Aorta (tissue), 4 donors: ENCODE data around the gene MFSD2B. TPM values are rescaled to one million over a fixed set of nuclear protein-coding genes. Genes with fewer than 3 reads are reported as not detected.

Experiments used
- polyA plus RNA-seq, 2 donors: library from polyadenylated mRNA; stranded (reverse); fragments of 200-250 nt; gene quantifications; one replicate each; pipeline ENCODE4 v1.2.3, GENCODE V29; 2013
- total RNA-seq, 2 donors: library from RNA; stranded (reverse); fragmentation: NEBNext Ultra II Directional; extraction: Animal tissue kit (Norgen Biotek cat#: 25700); gene quantifications; one replicate each; pipeline ENCODE4 v1.2.1, GENCODE V29; 2021
- donor health status: healthy with polysubstance abuse.
- donor health status: Bipolar disorder and iron deficiency.
- donor health status: DM: no; HTN: no; CAD: no.
- donor health status: DM: yes; HTN: yes; CAD: no.

Gene MFSD2B
- total and polyA plus RNA-seq, 4 donors = 0.05 to 0.42 (median 0.33) TPM; not detected in 1

Other genes starting within 250 kb of the MFSD2B start
- 10 to 100 TPM; 33.4 to 45.8 TPM for gene ATAD2B, start 83.0 kb upstream of the MFSD2B start, total RNA-seq
- 1 to 10 TPM; 2.3 to 3.6 TPM for gene ATAD2B, start 83.0 kb upstream of the MFSD2B start, polyA plus RNA-seq
- 10 to 100 TPM; 16.8 to 19.5 TPM for gene UBXN2A, start 69.6 kb upstream of the MFSD2B start, total RNA-seq
- 10 to 100 TPM; 10.0 to 11.5 TPM for gene UBXN2A, start 69.6 kb upstream of the MFSD2B start, polyA plus RNA-seq
- gene WDCP, start 37.3 kb downstream of the MFSD2B start, total RNA-seq = 10 to 100 TPM in 1 of 2 donors, 1 to 10 TPM in 1; 8.3 to 11.2 TPM
- 1 to 10 TPM; 1.3 to 3.5 TPM for gene WDCP, start 37.3 kb downstream of the MFSD2B start, polyA plus RNA-seq
- gene FKBP1B, start 39.7 kb downstream of the MFSD2B start, total RNA-seq = 1 to 10 TPM; 5.9 to 7.3 TPM
- gene FKBP1B, start 39.7 kb downstream of the MFSD2B start, polyA plus RNA-seq = 10 to 100 TPM; 18.7 to 24.8 TPM
- 10 to 100 TPM; 54.4 to 60.5 TPM for gene SF3B6, start 66.2 kb downstream of the MFSD2B start, total RNA-seq
- gene SF3B6, start 66.2 kb downstream of the MFSD2B start, polyA plus RNA-seq = 100 to 1,000 TPM; 115 to 158 TPM
- 10 to 100 TPM in 1 of 2 donors, 1 to 10 TPM in 1; 7.3 to 21.0 TPM for gene TP53I3, start 74.7 kb downstream of the MFSD2B start, total RNA-seq
- gene TP53I3, start 74.7 kb downstream of the MFSD2B start, polyA plus RNA-seq = 10 to 100 TPM; 30.2 to 35.5 TPM
- gene PFN4, start 113.2 kb downstream of the MFSD2B start, total RNA-seq = under 1 TPM in 1 of 2 donors, not detected in 1; 0.93 TPM
- under 1 TPM; 0.26 to 0.63 TPM for gene PFN4, start 113.2 kb downstream of the MFSD2B start, polyA plus RNA-seq
- gene FAM228B, start 113.4 kb downstream of the MFSD2B start, total RNA-seq = 10 to 100 TPM; 36.7 to 47.8 TPM
- gene FAM228B, start 113.4 kb downstream of the MFSD2B start, polyA plus RNA-seq = 10 to 100 TPM; 30.0 to 31.1 TPM
- gene FAM228A, start 165.0 kb downstream of the MFSD2B start, total RNA-seq = 1 to 10 TPM; 1.7 to 3.9 TPM
- 1 to 10 TPM; 1.0 to 4.7 TPM for gene FAM228A, start 165.0 kb downstream of the MFSD2B start, polyA plus RNA-seq